ENCODE data around the gene MAMLD1.

GRCh38 chrX:150507251-150507856 lies 144.2 kb downstream of the MAMLD1 start:
- TF ChIP-seq CTCF (IDR thresholded peaks at IDR 0.05) = no peak
- peak in 2 of 3 donors; percentile 24 to 27 for TF ChIP-seq POLR2A (IDR thresholded peaks at IDR 0.05)

All from body of pancreas (tissue), 4 donors.